ENCODE data around the gene ATRNL1.

DNA sequence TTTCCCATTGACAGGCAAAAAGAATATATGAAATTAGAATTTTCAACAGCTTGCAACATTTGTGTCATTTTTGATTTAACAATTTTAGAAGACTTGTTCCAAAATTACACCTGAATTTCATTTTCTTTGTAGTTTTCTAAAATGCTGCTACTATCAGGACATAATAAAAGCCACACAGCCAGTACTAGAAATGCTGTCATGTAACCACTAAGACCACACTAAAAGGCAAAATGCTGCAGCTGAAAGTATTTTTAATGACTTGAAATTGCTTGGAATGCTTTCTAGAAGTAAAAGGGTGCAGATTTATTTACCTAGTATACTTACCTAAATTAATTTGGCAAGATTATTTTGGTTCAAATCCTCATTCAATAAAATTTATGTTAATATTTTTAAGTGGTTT lies 709.7 kb downstream of the ATRNL1 start:
- TF ChIP-seq, protein P1, sequence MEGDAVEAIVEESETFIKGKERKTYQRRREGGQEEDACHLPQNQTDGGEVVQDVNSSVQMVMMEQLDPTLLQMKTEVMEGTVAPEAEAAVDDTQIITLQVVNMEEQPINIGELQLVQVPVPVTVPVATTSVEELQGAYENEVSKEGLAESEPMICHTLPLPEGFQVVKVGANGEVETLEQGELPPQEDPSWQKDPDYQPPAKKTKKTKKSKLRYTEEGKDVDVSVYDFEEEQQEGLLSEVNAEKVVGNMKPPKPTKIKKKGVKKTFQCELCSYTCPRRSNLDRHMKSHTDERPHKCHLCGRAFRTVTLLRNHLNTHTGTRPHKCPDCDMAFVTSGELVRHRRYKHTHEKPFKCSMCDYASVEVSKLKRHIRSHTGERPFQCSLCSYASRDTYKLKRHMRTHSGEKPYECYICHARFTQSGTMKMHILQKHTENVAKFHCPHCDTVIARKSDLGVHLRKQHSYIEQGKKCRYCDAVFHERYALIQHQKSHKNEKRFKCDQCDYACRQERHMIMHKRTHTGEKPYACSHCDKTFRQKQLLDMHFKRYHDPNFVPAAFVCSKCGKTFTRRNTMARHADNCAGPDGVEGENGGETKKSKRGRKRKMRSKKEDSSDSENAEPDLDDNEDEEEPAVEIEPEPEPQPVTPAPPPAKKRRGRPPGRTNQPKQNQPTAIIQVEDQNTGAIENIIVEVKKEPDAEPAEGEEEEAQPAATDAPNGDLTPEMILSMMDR (IDR thresholded peaks at IDR 0.05; ENCODE audit: control extremely low read depth in 1 of 3, insufficient read depth in 1 of 3, low read depth in 1 of 3, low read length in 3 of 3): no peak
- no peak for TF ChIP-seq YY1 (IDR thresholded peaks at IDR 0.05; ENCODE audit: low read depth, low read length)
- no peak for TF ChIP-seq TAF1 (IDR thresholded peaks at IDR 0.05; ENCODE audit: low read depth, low read length)
- TF ChIP-seq CREB1 (IDR thresholded peaks at IDR 0.05): no peak
- no peak for TF ChIP-seq POLR2A (IDR thresholded peaks at IDR 0.05; ENCODE audit: control extremely low read depth in 1 of 2, low read depth in 2 of 2, low read length in 2 of 2)
- no peak for TF ChIP-seq RFX5 (IDR thresholded peaks at IDR 0.05; ENCODE audit: borderline replicate concordance, low read depth, low read length)
- TF ChIP-seq EGR1 (IDR thresholded peaks at IDR 0.05; ENCODE audit: borderline replicate concordance, low read depth, low read length): no peak
- no peak for TF ChIP-seq CHD1 (IDR thresholded peaks at IDR 0.05; ENCODE audit: low read depth, low read length)
- no peak for TF ChIP-seq POLR2AphosphoS5 (IDR thresholded peaks at IDR 0.05; ENCODE audit: low read depth, low read length)
- no peak for TF ChIP-seq SP1 (IDR thresholded peaks at IDR 0.05; ENCODE audit: low read depth, low read length)

Data from H1 (cell line).